Hematopoietic multipotent progenitor cell treated with erythropoietin and hydrocortisone succinate and interleukin-3 and kit ligand, for 4 days (in vitro differentiated cells): ENCODE data around the gene ITPK1.

Source experiments
- DNase-seq: peaks from one replicate; pipeline ENCODE4 v3.0.0-alpha.2; 2015

Gene ITPK1

DNA sequence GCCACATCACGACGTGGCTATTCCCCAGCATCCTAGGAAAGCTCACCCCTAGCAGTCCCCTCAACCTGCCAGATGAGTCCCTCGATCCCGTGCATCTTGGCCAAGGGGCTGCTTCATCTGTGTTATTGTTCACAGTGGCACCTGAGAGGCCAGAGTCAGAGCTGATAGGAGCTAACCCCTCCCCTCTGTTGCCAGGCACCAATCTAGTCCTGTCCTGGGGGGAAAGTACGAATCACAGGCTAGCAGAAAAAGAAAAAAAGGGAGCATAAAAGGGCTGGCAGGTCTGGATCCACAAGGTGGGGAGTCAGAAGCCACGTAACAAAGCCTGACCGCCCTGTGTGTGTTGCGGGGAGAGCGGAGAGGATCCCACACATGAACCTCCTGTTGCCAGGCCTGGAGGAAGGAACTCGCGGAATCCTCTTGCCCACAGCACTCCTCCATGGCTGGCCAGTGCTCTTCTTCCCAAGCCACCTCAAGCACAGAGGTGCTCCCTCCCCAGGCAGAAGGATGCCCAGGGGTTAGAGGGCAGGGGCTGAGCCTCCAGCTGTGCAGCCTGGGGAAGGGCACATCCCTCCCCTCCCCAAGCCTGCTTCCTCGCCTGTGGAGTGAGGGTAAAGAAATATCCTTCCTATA lies 91.8 kb downstream of the ITPK1 start:
- DNase-seq = no peak

DNA sequence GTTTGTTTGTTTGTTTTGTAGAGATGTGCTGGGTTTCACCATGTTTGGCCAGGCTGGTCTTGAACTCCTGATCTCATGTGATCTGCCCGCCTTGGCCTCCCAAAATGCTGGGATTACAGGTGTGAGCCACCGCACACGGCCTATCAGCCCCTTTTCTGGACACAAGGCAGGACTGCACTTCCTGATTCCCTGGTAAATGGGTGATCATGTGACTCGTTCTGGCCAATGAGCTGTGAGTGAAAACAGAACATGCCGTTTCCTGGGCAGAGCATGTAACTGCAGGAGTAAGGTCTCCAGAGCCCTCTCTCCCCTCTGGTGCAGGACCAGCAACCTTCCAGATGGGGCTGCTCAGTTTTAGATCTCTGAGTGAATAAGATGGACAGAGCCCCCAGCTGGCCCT lies 92.7 kb downstream of the ITPK1 start:
- DNase-seq = peak; percentile 64

DNA sequence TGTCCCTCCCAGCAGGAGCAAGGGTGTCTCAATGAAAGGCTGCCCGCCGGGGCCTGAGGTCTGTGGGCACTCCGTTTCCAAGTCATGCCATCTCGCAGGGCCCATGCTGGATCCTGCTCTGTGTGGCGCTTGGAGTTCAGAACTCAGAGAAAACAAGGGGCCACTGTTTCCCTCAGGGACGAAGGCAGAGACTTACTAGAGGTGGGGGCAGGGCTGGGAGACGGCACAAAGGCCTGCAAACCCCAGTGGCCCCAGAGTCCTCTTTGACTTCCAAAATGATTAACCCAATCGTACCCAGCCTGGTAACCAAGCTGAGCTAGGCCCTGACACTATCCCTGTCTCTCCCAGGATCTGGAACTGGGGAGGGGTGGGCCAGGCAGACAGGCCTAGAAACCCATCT lies 95.8 kb downstream of the ITPK1 start:
- DNase-seq = no peak

DNA sequence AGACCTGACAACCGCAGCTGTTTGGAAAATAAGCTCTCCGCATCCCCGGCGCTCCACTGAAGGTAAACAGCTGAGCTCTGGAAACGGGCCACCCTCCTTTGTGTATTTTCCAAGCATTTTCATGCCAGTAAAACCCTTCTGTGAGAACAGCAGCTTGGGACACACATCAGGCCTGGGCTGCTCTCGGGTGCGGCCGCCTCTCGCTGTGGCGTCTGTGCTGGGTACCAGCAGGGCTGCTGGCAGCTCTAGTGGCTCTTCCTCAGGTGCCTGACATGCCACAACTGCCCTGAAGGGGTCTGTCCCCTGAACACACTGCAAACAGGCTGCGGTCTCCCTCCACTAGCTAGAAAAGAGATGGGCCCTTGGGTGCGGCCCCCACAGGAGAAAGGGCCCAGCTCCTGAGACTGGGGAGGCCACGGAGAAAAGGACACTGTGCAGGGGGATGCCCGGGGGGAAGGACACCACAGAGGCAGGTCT lies 96.3 kb downstream of the ITPK1 start:
- no peak for DNase-seq

DNA sequence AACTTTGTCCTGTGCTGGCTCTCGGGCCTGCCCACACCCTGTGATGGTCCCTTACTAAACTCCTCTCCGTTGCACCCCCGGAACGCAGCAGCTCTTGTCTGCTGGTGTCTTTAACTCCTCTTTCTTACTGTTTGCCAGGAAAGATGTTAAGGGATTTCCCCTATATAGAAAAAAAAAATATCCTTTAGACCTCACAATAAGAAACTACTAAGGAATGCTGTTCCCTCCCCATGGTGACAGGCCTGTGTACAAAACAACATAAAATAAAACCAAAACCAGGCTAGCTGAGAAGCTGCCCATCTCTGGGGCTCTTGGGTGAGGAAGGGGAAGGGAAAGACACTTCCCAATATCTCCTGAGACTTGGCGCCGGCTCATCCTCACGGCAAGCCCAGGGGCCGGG lies 97.4 kb downstream of the ITPK1 start:
- DNase-seq = no peak

DNA sequence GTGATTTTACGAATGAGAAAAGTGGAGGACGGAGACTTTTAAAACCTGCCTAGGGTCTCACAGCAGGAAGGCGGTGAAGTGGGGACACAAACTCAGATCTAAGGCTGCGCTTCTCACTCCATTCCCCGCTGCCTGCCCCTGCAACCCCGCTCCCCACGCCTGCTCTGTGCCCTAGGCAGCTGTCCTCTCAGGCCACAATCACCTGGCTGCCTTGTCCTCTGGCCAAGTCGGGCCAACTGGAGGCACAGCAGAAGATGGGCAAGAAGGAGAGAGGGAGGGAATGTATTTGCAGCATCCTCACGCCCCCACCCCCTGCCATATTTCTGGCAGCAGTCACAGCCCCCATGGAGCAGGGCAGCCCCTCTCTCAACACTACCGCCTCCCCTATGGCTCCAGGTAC lies 97.8 kb downstream of the ITPK1 start:
- no peak for DNase-seq

DNA sequence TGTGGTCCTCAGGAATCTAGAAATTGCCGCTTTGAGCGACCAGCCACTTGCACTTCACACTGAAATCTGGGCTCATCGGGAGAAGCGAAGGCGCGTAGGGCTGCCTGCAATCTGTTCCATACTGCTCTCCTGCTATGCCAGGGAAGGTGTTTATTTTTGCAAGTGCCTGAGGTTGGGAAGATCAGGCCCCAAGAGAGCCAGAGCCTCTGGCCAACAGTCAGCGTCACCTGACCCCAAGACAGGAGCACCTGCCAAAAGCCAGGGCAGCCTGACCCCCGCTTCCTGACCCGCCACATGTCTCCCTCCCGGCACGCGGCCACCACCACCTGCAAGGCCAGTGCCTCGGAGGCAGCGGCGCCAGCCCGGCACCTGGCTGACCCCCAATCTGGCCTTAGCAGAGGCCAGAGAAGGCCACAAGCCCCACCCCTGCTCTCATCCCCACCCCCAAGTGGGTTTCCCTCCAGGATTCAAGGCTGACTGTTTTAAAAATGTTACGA lies 98.4 kb downstream of the ITPK1 start:
- DNase-seq = no peak

DNA sequence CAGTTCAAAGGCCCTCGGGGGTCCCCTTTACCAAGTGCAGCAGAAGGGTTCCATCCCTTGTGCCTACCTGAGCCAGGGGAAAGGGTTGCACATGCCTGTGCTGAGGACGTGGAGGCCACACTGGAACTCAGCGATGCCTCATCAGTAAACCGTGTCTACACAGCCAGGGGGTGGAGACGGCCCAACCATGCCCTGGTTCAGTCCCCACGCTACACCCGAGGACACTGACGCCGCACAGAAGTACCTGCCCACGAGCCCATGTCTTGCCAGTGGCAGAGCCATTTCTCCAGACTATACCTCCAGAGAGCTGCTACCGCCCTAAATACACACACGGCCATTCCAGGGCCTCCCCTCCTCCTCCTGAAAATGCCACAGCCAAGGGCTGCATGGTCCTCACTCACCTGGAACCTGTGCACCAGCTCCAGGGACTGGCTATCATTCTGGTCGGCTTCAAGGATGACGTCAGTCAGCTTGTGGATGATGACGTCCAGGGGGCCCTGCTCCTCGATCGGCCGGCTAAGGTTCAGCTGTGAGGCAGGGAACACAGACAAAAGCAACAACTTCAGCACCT lies 99.4 kb downstream of the ITPK1 start:
- DNase-seq = no peak

DNA sequence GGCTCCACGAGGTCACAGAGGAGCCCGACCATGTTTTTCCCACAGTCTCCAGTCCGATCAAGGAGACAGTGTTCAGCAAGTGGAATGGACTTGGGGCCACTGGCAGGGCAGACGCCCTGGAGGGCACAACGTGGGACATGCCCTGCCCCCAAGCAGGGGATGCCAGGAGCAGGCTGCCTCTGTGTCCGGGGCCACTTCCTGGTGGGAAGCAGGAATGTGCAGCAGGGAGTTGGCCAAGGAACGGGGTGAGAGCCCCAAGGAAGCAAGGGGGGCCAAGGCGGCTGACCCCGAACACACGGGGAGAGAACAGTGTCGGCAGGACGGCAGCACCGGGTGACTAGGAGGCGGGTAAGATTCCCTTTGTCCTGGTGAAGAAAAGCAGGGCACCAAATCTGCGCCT lies 100.2 kb downstream of the ITPK1 start:
- DNase-seq = no peak

DNA sequence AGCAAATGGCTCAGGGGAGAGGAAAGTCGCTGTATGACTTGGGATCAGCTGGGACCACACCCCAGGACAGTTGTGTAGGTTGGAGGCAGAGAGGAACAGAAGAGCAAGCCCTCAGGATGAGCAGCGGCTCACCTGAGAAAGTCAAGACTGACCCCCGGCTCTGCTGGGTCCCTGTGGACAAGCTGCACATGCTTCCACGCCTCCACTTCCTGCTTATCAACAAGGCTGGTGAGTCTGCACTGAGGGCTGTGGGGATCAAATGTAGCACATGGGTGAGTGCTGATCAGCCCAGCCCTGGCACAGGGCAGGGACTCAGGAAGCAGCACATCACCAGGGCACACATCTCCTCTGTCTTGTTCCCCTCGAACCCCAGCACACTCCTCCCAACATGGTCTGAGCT lies 100.7 kb downstream of the ITPK1 start:
- DNase-seq = peak; percentile 10

DNA sequence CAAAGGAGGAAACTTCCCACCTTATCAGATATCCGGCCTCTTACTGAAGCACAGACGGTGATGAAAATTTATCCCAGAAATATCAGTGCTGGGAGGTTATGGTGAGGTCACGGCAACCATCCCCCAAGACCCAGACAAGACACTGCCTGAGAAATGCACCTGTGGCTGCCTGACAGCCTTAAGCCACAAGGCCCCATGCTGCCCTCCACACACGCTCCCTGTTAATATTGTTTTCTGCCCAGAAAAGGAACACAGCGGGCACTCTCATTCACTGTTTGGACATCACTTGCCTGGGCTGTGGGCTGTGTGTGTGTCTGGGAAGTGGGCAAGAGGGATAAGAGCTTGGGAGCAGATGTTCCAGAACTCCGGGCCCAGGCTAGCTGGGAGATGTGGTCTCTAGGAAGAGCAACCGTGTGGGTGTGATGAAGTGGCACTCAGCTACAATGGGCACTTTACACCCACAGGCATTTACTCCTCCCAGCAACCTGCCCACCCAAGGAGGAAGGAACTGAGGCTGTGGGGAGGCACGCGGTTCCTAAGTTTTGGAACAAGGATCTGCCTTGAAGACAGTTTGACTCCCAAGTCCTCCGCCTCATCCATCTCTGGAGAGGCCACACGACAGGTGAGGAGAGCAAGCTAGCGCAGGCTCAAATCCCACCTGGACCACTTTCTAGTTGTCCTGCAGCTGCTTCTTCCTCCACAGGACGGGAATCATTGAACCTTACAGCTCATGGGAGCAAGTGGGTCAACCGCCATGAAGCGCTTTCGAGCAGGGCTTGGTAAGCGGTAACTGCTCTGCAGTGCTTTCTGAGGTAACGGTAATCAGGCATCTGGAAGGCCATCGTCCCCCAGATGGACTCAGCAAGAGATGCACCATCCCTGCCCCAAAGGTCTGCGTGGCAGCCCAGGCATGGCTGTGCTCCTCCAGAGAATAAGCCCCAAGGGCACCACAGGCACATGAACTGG lies 101.4 kb downstream of the ITPK1 start:
- no peak for DNase-seq

DNA sequence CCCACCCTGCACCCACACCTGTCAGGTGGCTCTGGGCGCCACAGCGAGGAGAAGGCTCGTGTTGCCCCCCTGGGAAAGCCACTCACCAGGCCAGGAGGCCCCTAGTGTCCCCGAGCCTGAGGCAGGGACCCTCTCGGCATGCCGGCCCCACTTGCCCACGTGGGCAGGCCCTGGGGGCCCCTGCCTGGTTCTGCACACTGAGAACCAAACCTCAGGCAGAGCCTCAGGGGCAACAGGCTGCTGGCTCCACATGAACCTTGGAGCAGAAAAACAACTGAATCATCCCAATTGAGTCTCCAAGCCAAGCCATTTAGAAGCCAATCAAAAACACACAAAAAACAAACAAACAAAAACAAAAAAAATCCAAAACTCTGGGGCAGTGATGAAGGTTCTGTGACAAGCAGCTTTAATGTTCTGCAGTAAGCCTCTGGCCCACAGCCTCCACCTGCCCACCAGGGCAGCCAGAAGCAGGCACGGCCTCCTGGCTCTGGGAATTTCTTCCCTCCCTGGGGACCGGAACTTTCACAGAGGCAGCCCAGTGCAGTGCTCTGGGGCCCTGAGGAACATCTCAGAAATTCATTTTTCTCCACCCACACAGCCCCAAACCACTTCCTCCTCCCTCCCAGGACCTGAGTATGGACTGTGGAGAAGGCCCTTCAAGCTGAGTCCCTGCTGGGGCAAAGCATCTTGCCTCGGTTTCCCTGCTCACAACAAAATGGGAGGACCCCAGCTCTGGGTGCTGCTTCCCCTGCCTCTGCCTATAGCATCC lies 102.6 kb downstream of the ITPK1 start:
- DNase-seq = peak; percentile 40

DNA sequence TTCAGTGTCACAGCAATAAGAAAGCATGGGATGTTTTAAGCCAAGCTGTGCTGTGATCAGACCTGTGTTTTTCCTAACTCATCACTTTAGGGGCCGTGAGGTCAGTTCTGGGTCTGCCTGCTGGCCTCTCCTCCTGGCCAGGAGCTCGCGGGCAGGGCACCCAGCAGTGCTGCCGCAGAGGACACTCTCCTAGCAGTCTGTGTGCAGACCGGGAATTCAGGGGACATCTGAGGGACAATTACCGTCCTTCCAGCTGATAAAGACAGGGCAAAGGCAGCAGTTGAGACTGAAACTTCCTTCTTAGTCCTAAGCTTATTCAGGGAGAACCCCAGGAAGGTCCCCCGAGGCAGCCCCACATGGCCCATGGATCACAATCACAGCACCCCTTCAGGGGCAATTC lies 103.2 kb downstream of the ITPK1 start:
- DNase-seq = no peak

DNA sequence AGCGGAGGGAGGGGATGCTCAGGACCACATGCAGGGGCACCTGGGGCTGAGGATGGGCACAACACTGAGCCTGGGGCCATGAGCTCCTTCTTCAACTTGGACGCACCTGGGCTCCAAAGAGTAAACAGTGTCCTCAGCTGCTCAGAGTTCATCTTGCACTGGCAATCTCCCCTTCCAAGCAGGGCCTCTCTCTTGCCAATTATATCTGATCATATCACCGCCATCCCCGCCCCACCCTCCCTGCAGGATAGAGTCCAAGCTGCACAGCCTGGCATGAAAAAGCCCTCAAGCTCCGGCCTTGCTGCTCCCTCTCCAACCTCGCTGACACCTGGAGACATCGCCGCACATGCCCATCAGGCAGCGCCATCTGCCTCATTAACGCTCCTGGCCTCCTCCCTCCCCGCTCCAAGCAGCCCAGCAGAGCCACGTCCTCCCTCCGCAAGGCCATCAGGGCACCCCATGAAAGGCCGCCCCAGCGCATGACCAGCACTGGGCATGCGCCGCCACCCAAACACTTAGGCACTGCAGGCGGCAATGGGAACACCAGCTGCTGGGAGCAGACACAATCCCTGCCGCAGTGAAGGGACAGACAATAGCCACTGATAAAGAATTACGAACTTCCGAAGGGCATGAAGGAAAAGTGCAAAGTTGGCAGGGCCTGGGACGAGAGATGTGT lies 103.9 kb downstream of the ITPK1 start:
- DNase-seq = no peak

DNA sequence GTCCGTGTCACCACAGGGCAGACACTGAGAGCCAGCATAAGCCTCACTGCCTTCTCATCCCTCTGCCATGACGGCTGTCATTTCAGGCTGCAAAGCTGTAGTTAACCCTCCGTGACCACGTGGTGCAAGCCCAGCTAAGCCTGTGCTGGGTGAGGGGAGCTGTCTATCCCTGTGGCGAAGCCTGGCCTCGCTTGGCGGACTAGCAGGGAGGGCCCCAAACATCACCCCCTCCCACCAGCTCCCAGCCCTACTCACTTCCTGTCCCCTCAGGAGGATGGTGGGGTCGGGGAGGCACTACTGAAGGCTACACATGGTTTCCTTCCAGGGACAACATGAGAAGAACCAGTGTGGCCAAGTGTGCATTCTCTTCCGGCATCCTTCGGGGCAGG lies 104.6 kb downstream of the ITPK1 start:
- peak; percentile 12 for DNase-seq

DNA sequence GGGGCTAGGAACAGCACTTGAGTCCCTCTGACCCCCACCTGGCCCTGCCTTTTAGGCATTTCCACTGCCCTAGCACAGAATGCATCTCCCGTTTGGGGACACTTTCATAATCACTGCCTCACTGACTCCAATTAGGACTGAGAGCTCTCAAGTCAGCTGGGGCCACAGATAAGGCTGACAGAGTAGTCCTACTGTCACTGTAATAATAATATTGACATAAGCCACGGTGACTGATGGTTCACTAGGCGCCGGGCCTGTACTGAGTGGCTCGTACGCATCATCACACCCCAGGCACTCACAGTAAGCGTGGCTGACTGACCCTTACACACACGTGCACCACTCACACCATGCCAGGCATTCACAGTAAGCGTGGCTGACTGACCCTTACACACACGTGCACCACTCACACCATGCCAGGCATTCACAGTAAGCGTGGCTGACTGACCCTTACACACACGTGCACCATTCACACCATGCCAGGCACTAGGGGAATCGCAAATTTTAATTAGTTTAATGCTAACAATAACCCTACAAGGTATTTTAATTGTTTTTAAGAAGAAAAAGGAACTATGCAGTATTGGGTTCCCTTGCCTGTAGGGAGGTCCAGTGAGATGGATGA lies 105.1 kb downstream of the ITPK1 start:
- DNase-seq = peak; percentile 22

DNA sequence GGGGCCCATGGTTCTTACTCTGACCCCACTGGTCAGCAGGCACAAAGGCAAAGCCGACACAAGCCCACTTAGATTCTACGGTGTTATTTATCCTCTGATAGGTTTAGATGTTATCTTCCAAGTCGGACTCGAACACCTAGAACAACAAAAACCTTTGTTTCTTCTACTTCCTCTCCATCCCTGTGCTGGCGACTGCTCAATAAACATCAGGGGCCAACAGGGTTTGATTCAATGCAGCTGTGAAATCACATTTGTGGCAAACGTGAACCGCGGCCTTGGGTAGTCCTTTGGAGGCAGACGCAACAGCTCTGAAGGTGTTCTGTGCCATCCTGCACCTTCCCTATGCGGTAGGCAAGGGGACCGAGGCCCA lies 105.6 kb downstream of the ITPK1 start:
- DNase-seq = no peak

DNA sequence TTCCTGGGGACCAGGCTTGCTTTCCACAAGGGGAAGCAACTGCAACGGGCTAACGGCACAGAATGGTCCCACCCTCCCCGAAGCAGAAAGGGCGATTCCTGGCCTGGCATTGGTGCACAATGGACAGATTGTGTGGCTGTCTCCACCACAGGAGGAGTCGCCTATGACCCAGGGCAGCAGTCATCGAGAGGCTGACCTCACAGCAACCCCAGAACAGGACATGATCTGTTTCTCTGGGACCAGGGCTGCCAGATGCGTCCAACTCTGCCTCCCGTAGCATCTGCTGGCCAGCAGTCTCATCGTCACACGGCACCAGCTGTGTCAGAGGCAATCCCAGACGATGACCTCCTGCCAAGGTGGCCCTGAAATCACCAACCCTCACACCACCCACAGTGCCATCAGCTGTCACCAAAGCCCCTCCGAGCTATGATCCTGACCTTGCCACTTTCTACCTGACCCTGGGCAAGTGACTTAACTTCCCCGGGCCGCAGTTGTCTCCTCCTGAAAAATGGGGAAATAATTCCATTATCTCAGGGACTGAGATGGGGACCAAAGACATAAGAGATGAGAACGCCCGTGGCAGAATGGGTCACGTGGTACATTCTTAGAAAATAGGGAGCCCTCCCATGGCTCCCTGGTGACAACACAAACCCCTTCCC lies 106.1 kb downstream of the ITPK1 start:
- DNase-seq = no peak

DNA sequence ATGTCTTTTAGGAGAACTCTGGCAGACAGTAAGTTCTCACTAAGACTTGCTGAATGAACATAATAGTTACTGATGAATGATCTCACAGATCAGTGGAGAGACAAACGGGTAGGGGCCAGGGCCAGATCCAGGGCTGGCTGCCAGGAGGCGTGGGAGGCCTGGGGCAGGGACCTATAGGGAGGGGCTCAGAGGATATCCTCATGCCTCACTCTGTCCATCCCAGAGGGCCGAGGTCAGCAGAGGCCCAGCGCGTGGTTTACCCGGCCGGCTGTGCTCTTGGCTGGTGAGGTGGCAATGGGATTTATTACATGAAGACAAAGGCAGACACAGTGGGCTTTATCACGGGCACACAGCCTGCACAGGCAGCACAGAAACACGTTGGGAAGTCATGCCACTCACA lies 107.3 kb downstream of the ITPK1 start:
- no peak for DNase-seq

DNA sequence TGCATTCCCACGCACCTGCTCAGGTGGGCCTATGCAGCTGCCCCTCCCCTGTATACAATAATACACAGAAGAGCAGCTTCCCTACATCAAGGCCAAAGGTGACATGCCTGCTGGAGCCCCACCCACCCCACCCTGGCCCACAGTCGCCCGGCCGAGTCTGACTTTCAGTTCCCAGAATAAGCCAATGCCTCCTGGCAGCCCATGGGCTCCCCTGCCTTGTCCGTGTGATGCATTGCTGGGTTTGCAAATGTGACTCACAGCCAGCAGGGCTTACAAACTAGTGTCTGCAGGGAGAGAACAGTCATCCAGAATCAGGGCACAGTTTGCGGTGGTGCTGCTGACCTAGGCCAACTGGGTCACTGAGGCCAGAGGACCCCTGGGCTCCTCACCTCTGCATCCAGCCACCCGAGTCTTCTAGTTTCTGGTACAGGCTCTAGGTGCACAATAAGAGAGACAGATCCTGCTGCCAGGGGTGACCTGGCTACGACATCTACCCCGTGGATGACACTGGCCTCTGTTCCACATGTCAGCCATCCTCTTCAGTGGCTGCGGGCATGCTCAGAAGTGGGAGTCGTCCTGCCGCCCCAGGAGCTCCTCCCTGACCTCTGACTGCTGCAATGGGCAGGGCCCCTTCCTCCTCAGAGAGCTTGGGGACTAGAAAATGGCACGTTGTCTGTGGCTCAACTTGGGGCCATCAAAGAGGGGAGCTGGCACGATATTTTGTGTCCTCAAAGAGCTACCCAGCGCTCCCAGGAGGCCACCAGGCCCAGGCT lies 108.3 kb downstream of the ITPK1 start:
- DNase-seq = no peak
